SK-N-SH (cell line): ENCODE results near the gene MGAT5B. TPM values are rescaled to one million over a fixed set of nuclear protein-coding genes. Genes with fewer than 3 reads are reported as not detected.

Experiments used
- CTCF ChIA-PET: fragments of 300-600, 350-600 bp; formaldehyde crosslinking; extraction: SDS; loops from one replicate; lab custom pipeline; 2021; lab: Yijun Ruan, JAX
- POLR2A ChIA-PET: fragments of 350-600 bp; sonication (Branson Sonifier 250); formaldehyde crosslinking; extraction: SDS; loops from one replicate; lab custom pipeline; 2020; ENCODE audit warnings: antibody characterized with exemption, inconsistent platforms; lab: Yijun Ruan, JAX
- DNase-seq: peaks from one replicate; pipeline ENCODE4 v3.0.0; 2012
- H2AFZ ChIP-seq: fragments of 200-600 bp; sonication (generic); 2 replicates; pipeline ENCODE4 v1.8.1; 2016; ENCODE audit warnings: antibody characterized with exemption, mild to moderate bottlenecking, low read depth
- H3F3A ChIP-seq: fragments of 200-600 bp; sonication (generic); replicated peaks from 2 replicates; pipeline ENCODE3; 2016; ENCODE audit warnings: antibody characterized with exemption, mild to moderate bottlenecking; ENCODE audit not compliant: insufficient read depth
- H3K27ac ChIP-seq, 2 experiments: fragments of 200-500 bp in 1 of 2; fragments of 200-600 bp in 1 of 2; sonication (Bioruptor generic) in 1 of 2; sonication (generic), shearing (Covaris generic) in 1 of 2; 2 replicates each; pipeline versions ENCODE4 v1.5.1 to v1.6.1; 2014 to 2016; ENCODE audit warnings: low read depth in 2 of 2, inconsistent platforms in 1 of 2, low read length in 1 of 2, mild to moderate bottlenecking in 1 of 2, mixed read lengths in 1 of 2
- H3K27me3 ChIP-seq: fragments of 200-600 bp; sonication (generic), shearing (Covaris generic); 2 replicates; pipeline ENCODE4 v1.6.1; 2016; ENCODE audit warnings: mixed run types; ENCODE audit not compliant: insufficient read depth
- H3K36me3 ChIP-seq, 2 experiments: fragments of 200-500 bp in 1 of 2; fragments of 200-600 bp in 1 of 2; sonication (Bioruptor generic) in 1 of 2; sonication (generic) in 1 of 2; replicated peaks in 1 of 2; 2 replicates each; pipeline versions ENCODE3 to v1.5.1; 2014 to 2016; ENCODE audit warnings: low read length in 1 of 2, mild to moderate bottlenecking in 1 of 2; ENCODE audit not compliant: insufficient read depth in 2 of 2, control insufficient read depth in 1 of 2
- H3K4me1 ChIP-seq, 2 experiments: fragments of 200-500 bp in 1 of 2; fragments of 200-600 bp in 1 of 2; sonication (Bioruptor generic) in 1 of 2; sonication (generic), shearing (Covaris generic) in 1 of 2; 2 replicates each; pipeline versions ENCODE4 v1.5.1 to v1.6.1; 2014 to 2016; ENCODE audit warnings: low read depth in 1 of 2, low read length in 1 of 2, mixed run types in 1 of 2; ENCODE audit not compliant: insufficient read depth in 2 of 2, control insufficient read depth in 1 of 2
- H3K4me2 ChIP-seq: fragments of 200-600 bp; sonication (generic), shearing (Covaris generic); 2 replicates; pipeline ENCODE4 v1.6.1; 2017; ENCODE audit warnings: mixed run types
- H3K4me3 ChIP-seq, 2 experiments: fragments of 200-500 bp in 1 of 2; fragments of 200-600 bp in 1 of 2; sonication (Bioruptor generic) in 1 of 2; sonication (generic), shearing (Covaris generic) in 1 of 2; 2 replicates each; pipeline versions ENCODE4 v1.5.1 to v1.8.1; 2014 to 2016; ENCODE audit warnings: low read depth in 2 of 2, inconsistent platforms in 1 of 2, low read length in 1 of 2, mild to moderate bottlenecking in 1 of 2, mixed read lengths in 1 of 2, moderate library complexity in 1 of 2
- H3K79me2 ChIP-seq: fragments of 200-600 bp; sonication (generic); 2 replicates; pipeline ENCODE4 v1.8.1; 2017; ENCODE audit warnings: mild to moderate bottlenecking; ENCODE audit not compliant: insufficient read depth
- H3K9ac ChIP-seq: fragments of 200-600 bp; sonication (generic); 2 replicates; pipeline ENCODE4 v1.6.1; 2017; ENCODE audit warnings: mixed run types
- H3K9me2 ChIP-seq: fragments of 200-600 bp; sonication (generic); 2 replicates; pipeline ENCODE4 v1.6.1; 2017; ENCODE audit warnings: mixed run types
- H3K9me3 ChIP-seq: fragments of 200-600 bp; sonication (generic); 2 replicates; pipeline ENCODE4 v1.6.1; 2017; ENCODE audit warnings: mixed run types, mild to moderate bottlenecking, moderate library complexity
- H4K20me1 ChIP-seq: fragments of 200-600 bp; sonication (generic); 2 replicates; pipeline ENCODE4 v1.6.1; 2017; ENCODE audit warnings: mild to moderate bottlenecking, mixed run types; ENCODE audit not compliant: insufficient read depth
- ELF1 ChIP-seq: IDR thresholded peaks from 2 replicates; pipeline ENCODE4 v1.4.0; 2012
- EP300 ChIP-seq, 2 experiments: IDR thresholded peaks; 2 replicates each; pipeline versions ENCODE4 v1.4.0 to v1.6.1; 2012; ENCODE audit warnings: borderline replicate concordance in 1 of 2, low read depth in 1 of 2, low read length in 1 of 2
- EZH2phosphoT487 ChIP-seq: fragments of 200-600 bp; sonication (generic); IDR thresholded peaks from 2 replicates; pipeline ENCODE4 v1.6.1; 2017; ENCODE audit warnings: low read depth, mixed run types, mild to moderate bottlenecking, antibody characterized with exemption, moderate library complexity, borderline replicate concordance
- FOSL2 ChIP-seq: IDR thresholded peaks from 2 replicates; pipeline ENCODE4 v1.4.0; 2012; ENCODE audit warnings: low read depth, mild to moderate bottlenecking, moderate library complexity, borderline replicate concordance
- FOXJ3 ChIP-seq: sonication (generic); formaldehyde crosslinking; IDR thresholded peaks from 2 replicates; pipeline ENCODE4 v1.5.1; 2020; ENCODE audit warnings: mild to moderate bottlenecking, missing genetic modification reagents
- GATA2 ChIP-seq: sonication (generic); formaldehyde crosslinking; IDR thresholded peaks from 2 replicates; pipeline ENCODE4 v1.5.0; 2020; ENCODE audit warnings: mild to moderate bottlenecking, missing genetic modification reagents
- NRF1 ChIP-seq: IDR thresholded peaks from 2 replicates; pipeline ENCODE4 v1.6.1; 2012; ENCODE audit warnings: low read depth, mild to moderate bottlenecking, low read length
- RAD21 ChIP-seq: IDR thresholded peaks from 2 replicates; pipeline ENCODE4 v1.6.1; 2012; ENCODE audit warnings: mild to moderate bottlenecking, low read length
- RXRA ChIP-seq: IDR thresholded peaks from 2 replicates; pipeline ENCODE4 v1.4.0; 2012; ENCODE audit warnings: low read depth, mild to moderate bottlenecking, borderline replicate concordance
- SIN3A ChIP-seq: IDR thresholded peaks from 2 replicates; pipeline ENCODE4 v1.6.1; 2012; ENCODE audit warnings: low read depth, mild to moderate bottlenecking, low read length, moderate library complexity, borderline replicate concordance
- TAF1 ChIP-seq: IDR thresholded peaks from 2 replicates; pipeline ENCODE4 v1.6.1; 2012; ENCODE audit warnings: low read depth, mild to moderate bottlenecking, low read length, moderate library complexity, borderline replicate concordance
- TCF12 ChIP-seq: IDR thresholded peaks from 2 replicates; pipeline ENCODE4 v1.4.0; 2012
- WGBS: methylation state at CpG from one replicate; pipeline ENCODE4 v1.1.6; 2017; ENCODE audit warnings: low lambda C conversion rate; 5-methylcytosine and 5-hydroxymethylcytosine counted together
- polyA plus RNA-seq, 3 experiments: library from polyadenylated mRNA; depleted of rRNA; stranded (reverse); fragments of >200 nt; gene quantifications; 2 replicates each; pipeline ENCODE4 v1.2.3, GENCODE V29; 2012
- TF ChIP-seq, protein P1 (sequence below): IDR thresholded peaks from 2 replicates; pipeline ENCODE4; 2012
- TF ChIP-seq, protein P2 (sequence below): IDR thresholded peaks from 2 replicates; pipeline ENCODE4 v1.4.0; 2012; ENCODE audit warnings: low read depth, borderline replicate concordance
- TF ChIP-seq, protein P3 (sequence below): IDR thresholded peaks from 2 replicates; pipeline ENCODE4 v1.6.1; 2012; ENCODE audit warnings: mild to moderate bottlenecking, low read depth, low read length, moderate library complexity
- TF ChIP-seq, protein P4 (sequence below): IDR thresholded peaks from 2 replicates; pipeline ENCODE4 v1.4.0; 2012; ENCODE audit warnings: low read depth
- TF ChIP-seq, protein P5 (sequence below): fragments of 150-350 bp; IDR thresholded peaks from 2 replicates; pipeline ENCODE4 v1.6.1; 2017; ENCODE audit warnings: antibody characterized with exemption, low read length, low read depth, borderline replicate concordance

Gene MGAT5B
- polyA plus RNA-seq, 1 of the 3 experiments (the other 2 are of a cell fraction), result 13.8 TPM

DNA sequence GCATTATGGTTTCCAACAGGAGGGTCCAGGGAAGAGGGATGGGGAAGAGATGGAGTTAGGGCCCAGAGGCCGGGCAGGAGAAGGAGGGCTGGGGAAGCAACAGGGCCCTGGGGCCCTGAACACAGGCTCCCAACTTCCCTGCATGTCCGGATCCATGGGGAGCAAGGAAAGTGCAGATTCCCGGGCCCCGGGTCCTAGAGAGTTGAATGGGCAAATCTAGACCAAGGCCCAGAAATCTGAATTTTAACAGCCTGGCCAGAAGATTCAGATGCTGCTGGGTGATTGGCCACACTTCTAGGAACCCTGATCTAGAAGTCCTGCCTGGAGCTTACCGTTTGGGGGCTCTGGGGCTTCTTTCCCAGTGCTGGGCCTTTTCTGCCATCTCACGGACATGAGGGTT lies 13.2 kb downstream of the MGAT5B start:
- DNase-seq, result no peak
- TF ChIP-seq, protein P1, sequence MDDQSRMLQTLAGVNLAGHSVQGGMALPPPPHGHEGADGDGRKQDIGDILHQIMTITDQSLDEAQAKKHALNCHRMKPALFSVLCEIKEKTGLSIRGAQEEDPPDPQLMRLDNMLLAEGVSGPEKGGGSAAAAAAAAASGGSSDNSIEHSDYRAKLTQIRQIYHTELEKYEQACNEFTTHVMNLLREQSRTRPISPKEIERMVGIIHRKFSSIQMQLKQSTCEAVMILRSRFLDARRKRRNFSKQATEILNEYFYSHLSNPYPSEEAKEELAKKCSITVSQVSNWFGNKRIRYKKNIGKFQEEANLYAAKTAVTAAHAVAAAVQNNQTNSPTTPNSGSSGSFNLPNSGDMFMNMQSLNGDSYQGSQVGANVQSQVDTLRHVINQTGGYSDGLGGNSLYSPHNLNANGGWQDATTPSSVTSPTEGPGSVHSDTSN, result no peak
- TF ChIP-seq, protein P2, sequence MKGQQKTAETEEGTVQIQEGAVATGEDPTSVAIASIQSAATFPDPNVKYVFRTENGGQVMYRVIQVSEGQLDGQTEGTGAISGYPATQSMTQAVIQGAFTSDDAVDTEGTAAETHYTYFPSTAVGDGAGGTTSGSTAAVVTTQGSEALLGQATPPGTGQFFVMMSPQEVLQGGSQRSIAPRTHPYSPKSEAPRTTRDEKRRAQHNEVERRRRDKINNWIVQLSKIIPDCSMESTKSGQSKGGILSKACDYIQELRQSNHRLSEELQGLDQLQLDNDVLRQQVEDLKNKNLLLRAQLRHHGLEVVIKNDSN, result no peak
- TF ChIP-seq EP300 (IDR thresholded peaks at IDR 0.05; ENCODE audit: borderline replicate concordance in 1 of 2, low read depth in 1 of 2, low read length in 1 of 2), result no peak
- TF ChIP-seq FOSL2, result no peak
- TF ChIP-seq SIN3A, result no peak
- no peak for TF ChIP-seq RAD21
- TF ChIP-seq NRF1, result no peak
- TF ChIP-seq, protein P3, sequence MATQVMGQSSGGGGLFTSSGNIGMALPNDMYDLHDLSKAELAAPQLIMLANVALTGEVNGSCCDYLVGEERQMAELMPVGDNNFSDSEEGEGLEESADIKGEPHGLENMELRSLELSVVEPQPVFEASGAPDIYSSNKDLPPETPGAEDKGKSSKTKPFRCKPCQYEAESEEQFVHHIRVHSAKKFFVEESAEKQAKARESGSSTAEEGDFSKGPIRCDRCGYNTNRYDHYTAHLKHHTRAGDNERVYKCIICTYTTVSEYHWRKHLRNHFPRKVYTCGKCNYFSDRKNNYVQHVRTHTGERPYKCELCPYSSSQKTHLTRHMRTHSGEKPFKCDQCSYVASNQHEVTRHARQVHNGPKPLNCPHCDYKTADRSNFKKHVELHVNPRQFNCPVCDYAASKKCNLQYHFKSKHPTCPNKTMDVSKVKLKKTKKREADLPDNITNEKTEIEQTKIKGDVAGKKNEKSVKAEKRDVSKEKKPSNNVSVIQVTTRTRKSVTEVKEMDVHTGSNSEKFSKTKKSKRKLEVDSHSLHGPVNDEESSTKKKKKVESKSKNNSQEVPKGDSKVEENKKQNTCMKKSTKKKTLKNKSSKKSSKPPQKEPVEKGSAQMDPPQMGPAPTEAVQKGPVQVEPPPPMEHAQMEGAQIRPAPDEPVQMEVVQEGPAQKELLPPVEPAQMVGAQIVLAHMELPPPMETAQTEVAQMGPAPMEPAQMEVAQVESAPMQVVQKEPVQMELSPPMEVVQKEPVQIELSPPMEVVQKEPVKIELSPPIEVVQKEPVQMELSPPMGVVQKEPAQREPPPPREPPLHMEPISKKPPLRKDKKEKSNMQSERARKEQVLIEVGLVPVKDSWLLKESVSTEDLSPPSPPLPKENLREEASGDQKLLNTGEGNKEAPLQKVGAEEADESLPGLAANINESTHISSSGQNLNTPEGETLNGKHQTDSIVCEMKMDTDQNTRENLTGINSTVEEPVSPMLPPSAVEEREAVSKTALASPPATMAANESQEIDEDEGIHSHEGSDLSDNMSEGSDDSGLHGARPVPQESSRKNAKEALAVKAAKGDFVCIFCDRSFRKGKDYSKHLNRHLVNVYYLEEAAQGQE, result no peak
- no peak for TF ChIP-seq RXRA
- TF ChIP-seq, protein P4, sequence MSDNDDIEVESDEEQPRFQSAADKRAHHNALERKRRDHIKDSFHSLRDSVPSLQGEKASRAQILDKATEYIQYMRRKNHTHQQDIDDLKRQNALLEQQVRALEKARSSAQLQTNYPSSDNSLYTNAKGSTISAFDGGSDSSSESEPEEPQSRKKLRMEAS, result no peak
- TF ChIP-seq ELF1, result no peak
- no peak for TF ChIP-seq EZH2phosphoT487
- no peak for TF ChIP-seq GATA2 (CRISPR knock-in tag)
- no peak for TF ChIP-seq FOXJ3 (CRISPR knock-in tag)
- TF ChIP-seq TAF1, result no peak
- TF ChIP-seq, protein P5, sequence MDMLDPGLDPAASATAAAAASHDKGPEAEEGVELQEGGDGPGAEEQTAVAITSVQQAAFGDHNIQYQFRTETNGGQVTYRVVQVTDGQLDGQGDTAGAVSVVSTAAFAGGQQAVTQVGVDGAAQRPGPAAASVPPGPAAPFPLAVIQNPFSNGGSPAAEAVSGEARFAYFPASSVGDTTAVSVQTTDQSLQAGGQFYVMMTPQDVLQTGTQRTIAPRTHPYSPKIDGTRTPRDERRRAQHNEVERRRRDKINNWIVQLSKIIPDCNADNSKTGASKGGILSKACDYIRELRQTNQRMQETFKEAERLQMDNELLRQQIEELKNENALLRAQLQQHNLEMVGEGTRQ, result no peak
- no peak for TF ChIP-seq TCF12
- Histone ChIP-seq H4K20me1 (peaks cover 39% of the 10 kb centered on the region), H3K4me3 (no peak overlapping the region), H2AFZ (no peak overlapping the region), H3F3A (no peaks in the 10 kb centered on the region), H3K9ac (no peak overlapping the region), H3K36me3 (peaks cover 2 to 4% of the 10 kb centered on the region in 2 experiments), H3K27ac (no peak overlapping the region), H3K9me3 (no peaks in the 10 kb centered on the region), H3K4me2 (no peak overlapping the region), H3K27me3 (no peaks in the 10 kb centered on the region), H3K9me2 (no peaks in the 10 kb centered on the region), H3K79me2 (no peaks in the 10 kb centered on the region; the same call in 1 of the 2 replicates), H3K4me1 (no peaks in the 10 kb centered on the region; a peak in 1 of 4 replicates)
- POLR2A ChIA-PET, result interaction anchor here (1.3 kb wide), 1 partner anchor 13 kb away, joined by 4 read pairs; no protein-coding TSS in a partner anchor
- CTCF ChIA-PET, result interaction anchor here (5.6 to 6.2 kb wide), 2 partner anchors 12 to 185 kb away, joined by 24 to 56 read pairs; partner anchors contain the start of gene MGAT5B
- WGBS, result 90% methylated on average over 5 of the region's 6 CpGs
